ENCODE data around the gene MYADM. TPM values are rescaled to one million over a fixed set of nuclear protein-coding genes. Genes with fewer than 3 reads are reported as not detected.

Gene MYADM
- total RNA-seq, 2 donors from 2014 or later, result 112 to 157 TPM

DNA sequence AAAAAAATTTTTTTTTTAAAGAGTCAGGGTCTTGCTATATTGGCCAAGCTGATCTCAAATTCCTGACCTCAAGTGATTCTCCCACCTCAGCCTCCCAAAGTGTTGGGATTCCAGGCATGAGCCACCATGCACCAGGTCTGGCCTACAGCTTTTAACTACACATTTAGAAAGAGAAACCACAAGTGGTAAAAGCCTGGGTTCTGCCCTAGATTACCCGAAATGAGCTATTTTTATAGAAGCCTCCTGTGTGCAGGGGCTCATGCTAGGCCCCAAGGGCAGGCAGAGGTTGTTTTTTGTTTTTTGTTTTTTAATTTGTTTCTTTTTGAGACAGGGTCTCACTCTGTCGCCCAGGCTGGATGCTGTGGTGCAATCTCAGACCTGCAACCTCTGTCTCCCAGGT lies 14.0 kb upstream of the MYADM start:
- TF ChIP-seq, protein P1, sequence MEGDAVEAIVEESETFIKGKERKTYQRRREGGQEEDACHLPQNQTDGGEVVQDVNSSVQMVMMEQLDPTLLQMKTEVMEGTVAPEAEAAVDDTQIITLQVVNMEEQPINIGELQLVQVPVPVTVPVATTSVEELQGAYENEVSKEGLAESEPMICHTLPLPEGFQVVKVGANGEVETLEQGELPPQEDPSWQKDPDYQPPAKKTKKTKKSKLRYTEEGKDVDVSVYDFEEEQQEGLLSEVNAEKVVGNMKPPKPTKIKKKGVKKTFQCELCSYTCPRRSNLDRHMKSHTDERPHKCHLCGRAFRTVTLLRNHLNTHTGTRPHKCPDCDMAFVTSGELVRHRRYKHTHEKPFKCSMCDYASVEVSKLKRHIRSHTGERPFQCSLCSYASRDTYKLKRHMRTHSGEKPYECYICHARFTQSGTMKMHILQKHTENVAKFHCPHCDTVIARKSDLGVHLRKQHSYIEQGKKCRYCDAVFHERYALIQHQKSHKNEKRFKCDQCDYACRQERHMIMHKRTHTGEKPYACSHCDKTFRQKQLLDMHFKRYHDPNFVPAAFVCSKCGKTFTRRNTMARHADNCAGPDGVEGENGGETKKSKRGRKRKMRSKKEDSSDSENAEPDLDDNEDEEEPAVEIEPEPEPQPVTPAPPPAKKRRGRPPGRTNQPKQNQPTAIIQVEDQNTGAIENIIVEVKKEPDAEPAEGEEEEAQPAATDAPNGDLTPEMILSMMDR (conservative IDR thresholded peaks at IDR 0.05), result no peak
- no peaks in the 10 kb centered on the region for H3K4me1 Mint-ChIP-seq

DNA sequence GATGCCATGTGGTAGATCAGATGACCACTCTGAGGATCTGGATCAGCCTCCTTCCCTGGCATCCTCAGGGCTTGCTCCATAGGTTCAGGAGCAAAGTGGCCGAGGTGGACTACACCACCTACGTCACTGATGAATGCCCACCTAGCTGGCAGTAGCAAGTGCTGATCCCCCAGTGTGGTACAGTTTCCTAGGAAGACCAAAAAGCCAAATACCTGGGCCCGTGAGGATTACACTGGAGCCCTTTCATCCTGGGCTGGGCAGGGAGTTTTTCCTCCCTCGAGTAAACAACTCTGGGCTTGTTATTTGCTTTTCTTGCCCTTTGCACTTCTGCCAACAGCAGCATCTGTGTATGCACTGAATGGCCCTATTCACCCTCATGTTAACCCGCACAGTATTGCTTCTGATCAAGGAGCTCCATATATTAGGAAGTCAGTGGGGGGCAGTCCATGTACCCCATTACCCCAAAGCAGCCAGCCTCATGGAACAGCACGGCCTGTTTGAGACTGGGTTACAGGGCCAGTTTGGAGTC lies 3.3 kb upstream of the MYADM start:
- DNase-seq, result no peak
- no peak overlapping the region for H3K4me3 Mint-ChIP-seq
- WGBS, 2 experiments (ENCODE audit: insufficient coverage in 1 of 2, insufficient read length in 1 of 2), result 91 to 97% methylated on average over 6 of the region's 6 CpGs

More for the DNA sequence above, 14.0 kb upstream of the MYADM start:
- DNase-seq, result no peak
- Histone ChIP-seq H3K36me3 (ENCODE audit: control insufficient read depth, insufficient read depth, low read length) (no peaks in the 10 kb centered on the region), H3K9me3 (ENCODE audit: control insufficient read depth, low read length) (no peaks in the 10 kb centered on the region), H3K4me3 (ENCODE audit: low read length) (no peak overlapping the region), H3K27ac (ENCODE audit: low read depth, low read length) (no peak overlapping the region), H3K4me1 (ENCODE audit: control insufficient read depth, insufficient read depth, low read length) (no peaks in the 10 kb centered on the region), H3K9ac (ENCODE audit: extremely low read depth, low read length, poor library complexity, severe bottlenecking) (no peak overlapping the region), H3K27me3 (ENCODE audit: control insufficient read depth, insufficient read depth, low read length, poor library complexity, severe bottlenecking) (no peaks in the 10 kb centered on the region)
- Mint-ChIP-seq H3K9me3 (no peaks in the 10 kb centered on the region), H3K4me3 (no peak overlapping the region), H3K27ac (no peak overlapping the region), H3K36me3 (ENCODE audit: low read depth) (no peaks in the 10 kb centered on the region), H3K27me3 (ENCODE audit: insufficient read depth) (peaks cover 18% of the 10 kb centered on the region)
- 90 to 95% methylated on average over 2 of the region's 2 CpGs for WGBS, 2 experiments (ENCODE audit: insufficient coverage in 1 of 2, insufficient read length in 1 of 2)

DNA sequence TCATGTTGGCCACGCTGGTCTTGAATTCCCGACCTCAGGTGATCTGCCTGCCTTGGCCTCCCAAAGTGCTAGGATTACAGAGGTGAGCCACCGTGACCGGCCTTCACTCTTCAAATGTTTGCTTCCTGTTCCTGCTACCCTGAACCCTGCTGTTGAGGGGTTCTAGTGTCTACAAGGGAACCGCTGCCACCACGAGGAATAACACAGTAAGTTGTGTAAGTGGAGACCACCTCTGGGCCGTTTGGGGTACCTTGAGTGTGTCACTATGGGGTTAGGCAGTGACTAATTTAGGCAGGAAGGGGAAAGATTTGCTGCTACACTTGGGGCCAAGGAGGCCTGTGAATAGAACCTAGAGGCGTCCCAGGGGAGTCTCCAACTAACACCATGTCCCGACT lies 2.2 kb upstream of the MYADM start:
- Histone ChIP-seq H3K4me3 (ENCODE audit: low read length) (peak overlapping the region; percentile 84), H3K9ac (ENCODE audit: extremely low read depth, low read length, poor library complexity, severe bottlenecking) (peak overlapping the region; percentile 99), H3K36me3 (ENCODE audit: control insufficient read depth, insufficient read depth, low read length) (peaks cover 3% of the 10 kb centered on the region), H3K4me1 (ENCODE audit: control insufficient read depth, insufficient read depth, low read length) (no peaks in the 10 kb centered on the region), H3K9me3 (ENCODE audit: control insufficient read depth, low read length) (no peaks in the 10 kb centered on the region), H3K27ac (ENCODE audit: low read depth, low read length) (peak overlapping the region; percentile 100), H3K27me3 (ENCODE audit: control insufficient read depth, insufficient read depth, low read length, poor library complexity, severe bottlenecking) (no peaks in the 10 kb centered on the region)
- DNase-seq, result no peak
- H3K4me1 Mint-ChIP-seq, result peaks cover 15% of the 10 kb centered on the region
- peak overlapping the region; percentile 98 for H3K4me3 Mint-ChIP-seq
- H3K27ac Mint-ChIP-seq, result peak overlapping the region; percentile 84
- 78 to 87% methylated on average over 8 to 9 of the region's 9 CpGs for WGBS, 2 experiments (ENCODE audit: insufficient coverage in 1 of 2, insufficient read length in 1 of 2)
- peaks cover 6% of the 10 kb centered on the region for H3K27me3 Mint-ChIP-seq (ENCODE audit: insufficient read depth)
- peaks cover 2% of the 10 kb centered on the region for H3K36me3 Mint-ChIP-seq (ENCODE audit: low read depth)
- H3K9me3 Mint-ChIP-seq, result no peaks in the 10 kb centered on the region
- TF ChIP-seq, protein P1 (conservative IDR thresholded peaks at IDR 0.05), result no peak

More for the DNA sequence above, 3.3 kb upstream of the MYADM start:
- H3K9me3 Mint-ChIP-seq, result no peaks in the 10 kb centered on the region
- H3K4me1 ChIP-seq (ENCODE audit: control insufficient read depth, insufficient read depth, low read length), result no peaks in the 10 kb centered on the region
- no peaks in the 10 kb centered on the region for H3K36me3 ChIP-seq (ENCODE audit: control insufficient read depth, insufficient read depth, low read length)
- TF ChIP-seq, protein P1 (conservative IDR thresholded peaks at IDR 0.05), result no peak
- no peak overlapping the region for H3K4me3 ChIP-seq (ENCODE audit: low read length)
- H3K9me3 ChIP-seq (ENCODE audit: control insufficient read depth, low read length), result no peaks in the 10 kb centered on the region
- H3K9ac ChIP-seq (ENCODE audit: extremely low read depth, low read length, poor library complexity, severe bottlenecking), result no peak overlapping the region
- H3K27me3 Mint-ChIP-seq (ENCODE audit: insufficient read depth), result peaks cover 6% of the 10 kb centered on the region
- H3K4me1 Mint-ChIP-seq, result peaks cover 13% of the 10 kb centered on the region
- no peak overlapping the region for H3K27ac Mint-ChIP-seq
- H3K36me3 Mint-ChIP-seq (ENCODE audit: low read depth), result no peaks in the 10 kb centered on the region
- no peaks in the 10 kb centered on the region for H3K27me3 ChIP-seq (ENCODE audit: control insufficient read depth, insufficient read depth, low read length, poor library complexity, severe bottlenecking)
- no peak overlapping the region for H3K27ac ChIP-seq (ENCODE audit: low read depth, low read length)

All from endodermal cell (in vitro differentiated cells).